K562 (cell line): ENCODE data around the gene FAM117A. TPM values are rescaled to one million over a fixed set of nuclear protein-coding genes. Genes with fewer than 3 reads are reported as not detected.

Experiments used
- ATF3 ChIP-seq, 2 experiments: fragments of 450-650 bp in 1 of 2; sonication (generic) in 1 of 2; formaldehyde crosslinking in 1 of 2; IDR thresholded peaks in 1 of 2; conservative IDR thresholded peaks in 1 of 2; 2 replicates each; pipeline versions ENCODE4 v1.6.1 to v1.8.1; 2016 to 2023; ENCODE audit warnings: mild to moderate bottlenecking in 2 of 2, moderate library complexity in 2 of 2, inconsistent platforms in 1 of 2, missing genetic modification reagents in 1 of 2
- BRF2 ChIP-seq: IDR thresholded peaks from 3 replicates; pipeline ENCODE4 v1.6.1; 2011; ENCODE audit warnings: borderline replicate concordance, mild to moderate bottlenecking; ENCODE audit not compliant: insufficient read length, insufficient read depth
- CBFA2T2 ChIP-seq: fragments of 450-650 bp; conservative IDR thresholded peaks from 2 replicates; pipeline ENCODE4 v1.6.1; 2017; ENCODE audit warnings: mild to moderate bottlenecking
- E4F1 ChIP-seq: fragments of 250-450 bp; sonication (Bioruptor Pico); IDR thresholded peaks from 2 replicates; pipeline ENCODE4 v1.5.0; 2021; ENCODE audit warnings: mild to moderate bottlenecking, borderline replicate concordance
- FOXA3 ChIP-seq, 2 experiments: fragments of 450-650 bp in 1 of 2; sonication (generic) in 1 of 2; formaldehyde crosslinking; IDR thresholded peaks in 1 of 2; conservative IDR thresholded peaks in 1 of 2; 2 replicates each; pipeline versions ENCODE4 v1.4.0 to v1.8.0; 2020 to 2022; ENCODE audit warnings: mild to moderate bottlenecking in 2 of 2, missing genetic modification reagents in 1 of 2
- FOXK1 ChIP-seq: sonication (generic); formaldehyde crosslinking; IDR thresholded peaks from 2 replicates; pipeline ENCODE4 v1.8.0; 2022; ENCODE audit warnings: missing genetic modification reagents, mild to moderate bottlenecking, borderline replicate concordance
- HES1 ChIP-seq: fragments of 450-650 bp; IDR thresholded peaks from 2 replicates; pipeline ENCODE4 v1.6.1; 2016; ENCODE audit warnings: low read depth, mild to moderate bottlenecking, moderate library complexity
- MXD1 ChIP-seq: fragments of 250-450 bp; sonication (Bioruptor Pico); IDR thresholded peaks from 2 replicates; pipeline ENCODE4 v1.8.0; 2021; ENCODE audit warnings: borderline replicate concordance, mild to moderate bottlenecking, moderate library complexity; ENCODE audit not compliant: poor library complexity, severe bottlenecking
- PBX2 ChIP-seq, 2 experiments: IDR thresholded peaks in 1 of 2; conservative IDR thresholded peaks in 1 of 2; 2 replicates each; pipeline ENCODE4 v1.6.1; 2016; ENCODE audit warnings: low read depth in 2 of 2, mild to moderate bottlenecking in 1 of 2, missing compliant biosample characterization in 1 of 2, missing genetic modification characterization in 1 of 2, moderate library complexity in 1 of 2
- PTTG1 ChIP-seq: fragments of 450-650 bp; IDR thresholded peaks from 2 replicates; pipeline ENCODE4 v1.6.1; 2016; ENCODE audit warnings: low read depth, mild to moderate bottlenecking, missing genetic modification characterization, missing compliant biosample characterization
- SAFB2 ChIP-seq: fragments of 200-400 bp; formaldehyde crosslinking; IDR thresholded peaks from 2 replicates; pipeline ENCODE4 v1.6.1; 2018; ENCODE audit warnings: borderline replicate concordance, low read length, low read depth, moderate library complexity; ENCODE audit not compliant: severe bottlenecking
- SFPQ ChIP-seq: fragments of 200-400 bp; formaldehyde crosslinking; IDR thresholded peaks from 2 replicates; pipeline ENCODE4 v1.6.1; 2017; ENCODE audit warnings: mild to moderate bottlenecking, low read depth, low read length, moderate library complexity
- SMC3 ChIP-seq: conservative IDR thresholded peaks from 2 replicates; pipeline ENCODE4 v1.6.1; 2011; ENCODE audit warnings: low read depth, low read length, improper control_type of control experiment; ENCODE audit not compliant: insufficient read depth
- polyA plus RNA-seq, 8 experiments: library from polyadenylated mRNA; depleted of rRNA in 4 of 8; stranded (reverse) in 5 of 8; unstranded in 3 of 8; fragments of >200 nt; fragmentation: Nextera tagmentation in 2 of 8; fragmentation: Illumina TruSeq in 1 of 8; extraction: Ambion mirVana in 2 of 8; extraction: Trizol in 1 of 8; gene quantifications; 2 replicates each; pipeline versions ENCODE4 v1.2.1 to v1.2.3, GENCODE V29; 2011 to 2014; ENCODE audit warnings: inconsistent platforms in 1 of 8, missing spikeins in 1 of 8
- total RNA-seq, 7 experiments: library from RNA; depleted of rRNA in 6 of 7; stranded (reverse); fragments of >200 nt in 6 of 7; fragmentation: Illumina TruSeq in 2 of 7; extraction: Trizol in 2 of 7; gene quantifications; 2 replicates each; pipeline versions ENCODE4 v1.2.1 to v1.2.3, GENCODE V29; 2011 to 2021; ENCODE audit warnings: low replicate concordance in 1 of 7

Gene FAM117A
- total and polyA plus RNA-seq, 9 of the 15 experiments (the other 6 are each of a cell fraction or from before 2014, with no cell fraction given): 3.1 to 79.7 (median 36.6) TPM

- peak; percentile 97 for TF ChIP-seq HES1
- TF ChIP-seq CBFA2T2: peak; percentile 100
- no peak for TF ChIP-seq SAFB2
- TF ChIP-seq SMC3: no peak
- no peak for TF ChIP-seq SFPQ
- peak; percentile 91 to 96 for TF ChIP-seq FOXA3 (CRISPR knock-in tag; conservative IDR thresholded peaks at IDR 0.05 in 1 of 2, IDR thresholded peaks at IDR 0.05 in 1 of 2)
- TF ChIP-seq BRF2: no peak
- no peak for TF ChIP-seq MXD1 (CRISPR knock-in tag)
- peak; percentile 87; the same call in 1 of the 2 replicates for TF ChIP-seq FOXK1 (CRISPR knock-in tag)
- TF ChIP-seq ATF3 (IDR thresholded peaks at IDR 0.05): peak; percentile 88
- peak; percentile 91 for TF ChIP-seq ATF3 (CRISPR knock-in tag; conservative IDR thresholded peaks at IDR 0.05)
- peak; percentile 67; the same call in 1 of the 2 replicates for TF ChIP-seq PTTG1 (tag)
- TF ChIP-seq PBX2 (CRISPR knock-in tag; IDR thresholded peaks at IDR 0.05; ENCODE audit: low read depth): no peak
- peak; percentile 88 for TF ChIP-seq PBX2 (tag; conservative IDR thresholded peaks at IDR 0.05; ENCODE audit: low read depth)
- TF ChIP-seq E4F1 (CRISPR knock-in tag): no peak
These were observed 24.2 kb downstream of the FAM117A start (continued) for GRCh38 chr17:49739641-49740271.
